K562 (cell line): Measurements from ENCODE around the gene LCNL1. TPM values are rescaled to one million over a fixed set of nuclear protein-coding genes. Genes with fewer than 3 reads are reported as not detected.

Experiments
- ATAC-seq: fragments of 200-7000 bp; cut with Tn5 transposase; 3 replicates; pipeline ENCODE4 v1.9.1; 2020; ENCODE audit warnings: moderate library complexity
- BruUV-seq: library from RNA; stranded (reverse); fragments of 400-500 nt; replicated peaks from 2 replicates; lab custom pipeline; 2021; lab: Mats Ljungman, UMichigan
- CTCF ChIA-PET: fragments of 300-600 bp; formaldehyde crosslinking; extraction: SDS; loops from one replicate; lab custom pipeline; 2021; ENCODE audit warnings: low intra/inter-chr PET ratio; lab: Yijun Ruan, JAX
- POLR2A ChIA-PET: fragments of 300-600, 350-650 bp; sonication (Branson Sonifier 250); formaldehyde crosslinking; extraction: SDS; loops from one replicate; lab custom pipeline; 2021; ENCODE audit warnings: antibody characterized with exemption, inconsistent platforms; lab: Yijun Ruan, JAX
- DNase-seq, 4 experiments: peaks; one replicate each; pipeline versions ENCODE4 v3.0.0 to v3.0.0-alpha.2; 2011 to 2018; ENCODE audit warnings: low spot score in 3 of 4, mixed read lengths in 3 of 4; ENCODE audit errors: extremely low read depth in 1 of 4
- FAIRE-seq: peaks from 2 replicates; lab custom pipeline; 2011; peaks lifted over from hg19 to GRCh38; lab: Jason Lieb, UNC
- H2AFZ ChIP-seq: 2 replicates; pipeline ENCODE4 v1.6.0; 2011; ENCODE audit warnings: low read depth, low read length, control low read depth, inconsistent platforms
- H3K27ac ChIP-seq: fragments of 200-600 bp; 3 replicates; pipeline ENCODE4 v1.8.0; 2011; ENCODE audit warnings: low read depth, mild to moderate bottlenecking, control low read depth, inconsistent platforms, low read length, moderate library complexity, mixed read lengths; ENCODE audit errors: extremely low read depth
- H3K27me3 ChIP-seq, 2 experiments: fragments of 300-600 bp in 1 of 2; 2 replicates in 1 of 2; 3 replicates in 1 of 2; pipeline versions ENCODE4 v1.6.0 to v1.8.0; 2011; ENCODE audit warnings: inconsistent platforms in 2 of 2, low read length in 2 of 2, mild to moderate bottlenecking in 1 of 2, mixed read lengths in 1 of 2, moderate library complexity in 1 of 2; ENCODE audit not compliant: control insufficient read depth in 2 of 2, insufficient read depth in 2 of 2
- H3K36me3 ChIP-seq: fragments of 300-600 bp; 3 replicates; pipeline ENCODE4 v1.8.0; 2011; ENCODE audit warnings: mild to moderate bottlenecking, low read length, inconsistent platforms; ENCODE audit not compliant: control insufficient read depth, insufficient read depth
- H3K4me1 ChIP-seq, 2 experiments: fragments of 200-600 bp in 1 of 2; replicated peaks in 1 of 2; 2 replicates in 1 of 2; 3 replicates in 1 of 2; pipeline versions ENCODE4 v1.5.1 to v1.8.0; 2011; ENCODE audit warnings: inconsistent platforms in 2 of 2, low read length in 2 of 2, mild to moderate bottlenecking in 1 of 2, mixed read lengths in 1 of 2, moderate library complexity in 1 of 2; ENCODE audit not compliant: control insufficient read depth in 2 of 2, insufficient read depth in 2 of 2
- H3K4me2 ChIP-seq: 2 replicates; pipeline ENCODE4 v1.6.1; 2011; ENCODE audit warnings: low read length, control low read depth, inconsistent platforms, mixed read lengths; ENCODE audit not compliant: insufficient read depth
- H3K4me3 ChIP-seq: fragments of 200-600 bp; sonication (generic), shearing (Covaris generic); 2 replicates; pipeline ENCODE4 v1.5.1; 2016; ENCODE audit warnings: control low read depth, inconsistent platforms
- H3K79me2 ChIP-seq: fragments of 200-600 bp; 3 replicates; pipeline ENCODE4 v1.8.0; 2011; ENCODE audit warnings: low read length, inconsistent platforms; ENCODE audit not compliant: control insufficient read depth, insufficient read depth
- H3K9ac ChIP-seq, 2 experiments: 2 replicates each; pipeline versions ENCODE4 v1.6.0 to v1.6.1; 2011; ENCODE audit warnings: low read depth in 2 of 2, low read length in 2 of 2, control low read depth in 1 of 2, inconsistent platforms in 1 of 2, mild to moderate bottlenecking in 1 of 2, mixed read lengths in 1 of 2; ENCODE audit not compliant: insufficient read depth in 1 of 2
- H3K9me1 ChIP-seq: one replicate; pipeline ENCODE4 v1.6.0; 2011; ENCODE audit warnings: inconsistent platforms, mild to moderate bottlenecking, low read length, moderate library complexity; ENCODE audit not compliant: control insufficient read depth, insufficient read depth
- H3K9me3 ChIP-seq: replicated peaks from 2 replicates; pipeline ENCODE4 v1.5.1; 2011; ENCODE audit warnings: low read depth, low read length, inconsistent platforms; ENCODE audit not compliant: control insufficient read depth, insufficient read depth
- H4K20me1 ChIP-seq: replicated peaks from 2 replicates; pipeline ENCODE4 v1.6.1; 2011; ENCODE audit warnings: low read length, inconsistent platforms, mixed read lengths; ENCODE audit not compliant: control insufficient read depth, insufficient read depth
- ARID1B ChIP-seq: fragments of 450-650 bp; IDR thresholded peaks from 2 replicates; pipeline ENCODE4 v1.6.1; 2016; ENCODE audit warnings: antibody characterized with exemption, mild to moderate bottlenecking, inconsistent platforms
- DMBX1 ChIP-seq: fragments of 250-450 bp; sonication (Bioruptor Pico); IDR thresholded peaks from 2 replicates; pipeline ENCODE4 v1.8.0; 2022; ENCODE audit warnings: inconsistent platforms, mild to moderate bottlenecking, moderate library complexity, borderline replicate concordance
- GATA2 ChIP-seq: sonication (generic); formaldehyde crosslinking; IDR thresholded peaks from 2 replicates; pipeline ENCODE4 v1.4.0; 2020; ENCODE audit warnings: mild to moderate bottlenecking, missing genetic modification reagents
- KLF1 ChIP-seq: fragments of 450-650 bp; IDR thresholded peaks from 2 replicates; pipeline ENCODE4 v1.6.1; 2016; ENCODE audit warnings: missing genetic modification characterization, missing compliant biosample characterization
- LCOR ChIP-seq: sonication (generic); formaldehyde crosslinking; IDR thresholded peaks from 2 replicates; pipeline ENCODE4 v1.8.0; 2022; ENCODE audit warnings: mild to moderate bottlenecking, missing genetic modification reagents
- MLX ChIP-seq, 2 experiments: fragments of 450-650 bp in 1 of 2; sonication (generic) in 1 of 2; formaldehyde crosslinking; conservative IDR thresholded peaks; 2 replicates each; pipeline versions ENCODE4 v1.4.0 to v1.8.1; 2020 to 2022; ENCODE audit warnings: mild to moderate bottlenecking in 1 of 2, missing genetic modification reagents in 1 of 2
- MXI1 ChIP-seq: IDR thresholded peaks from 2 replicates; pipeline ENCODE4 v1.6.1; 2011; ENCODE audit warnings: low read depth, mild to moderate bottlenecking, improper control_type of control experiment, low read length
- NCOA4 ChIP-seq: fragments of 450-650 bp; IDR thresholded peaks from 2 replicates; pipeline ENCODE4 v1.6.1; 2018; ENCODE audit warnings: mild to moderate bottlenecking; ENCODE audit not compliant: partially characterized antibody
- RBFOX2 ChIP-seq: fragments of 200-400 bp; formaldehyde crosslinking; IDR thresholded peaks from 2 replicates; pipeline ENCODE4 v1.6.1; 2017; ENCODE audit warnings: low read depth, mild to moderate bottlenecking, low read length, moderate library complexity
- SMAD4 ChIP-seq: fragments of 250-450 bp; sonication (Bioruptor Pico); conservative IDR thresholded peaks from 2 replicates; pipeline ENCODE4 v1.8.0; 2021; ENCODE audit warnings: inconsistent platforms, mild to moderate bottlenecking, moderate library complexity
- SMARCB1 ChIP-seq: IDR thresholded peaks from 2 replicates; pipeline ENCODE4 v1.6.1; 2011; ENCODE audit warnings: improper control_type of control experiment, low read depth; ENCODE audit not compliant: insufficient read length
- TCF7L2 ChIP-seq: fragments of 150-350 bp; IDR thresholded peaks from 2 replicates; pipeline ENCODE4 v1.6.1; 2016; ENCODE audit warnings: low read depth, mild to moderate bottlenecking, low read length, moderate library complexity
- USF1 ChIP-seq: sonication (generic); formaldehyde crosslinking; IDR thresholded peaks from 2 replicates; pipeline ENCODE4 v1.9.0; 2022; ENCODE audit warnings: mild to moderate bottlenecking, missing genetic modification reagents
- ZBTB1 ChIP-seq: sonication (generic); formaldehyde crosslinking; IDR thresholded peaks from 2 replicates; pipeline ENCODE4 v1.8.1; 2023; ENCODE audit warnings: missing genetic modification reagents, low read depth, mild to moderate bottlenecking, borderline replicate concordance
- ZNF23 ChIP-seq: fragments of 250-450 bp; sonication (Bioruptor Pico); IDR thresholded peaks from 2 replicates; pipeline ENCODE4 v1.4.0; 2020; ENCODE audit warnings: mild to moderate bottlenecking
- ZNF778 ChIP-seq: fragments of 450-650 bp; formaldehyde crosslinking; IDR thresholded peaks from 2 replicates; pipeline ENCODE4 v1.4.0; 2020; ENCODE audit warnings: mild to moderate bottlenecking, moderate library complexity
- WGBS: fragments of 100-300 bp; shearing (Covaris generic); methylation state at CpG from one replicate; pipeline ENCODE4 v1.1.6; 2016; ENCODE audit warnings: low coverage, mixed read lengths; ENCODE audit not compliant: insufficient coverage; ENCODE audit errors: missing lambda C conversion rate; 5-methylcytosine and 5-hydroxymethylcytosine counted together
- in situ Hi-C: fragments of 300-500 bp; cut with MboI; formaldehyde crosslinking; loops from 4 replicates; pipeline ENCODE4 v1.15.0; 2018; ENCODE audit warnings: inconsistent platforms, mixed read lengths
- intact Hi-C: fragments of 100-400 bp; cut with micrococcal nuclease; formaldehyde crosslinking; loops from 2 replicates; pipeline ENCODE4 v1.14.2; 2022
- polyA plus RNA-seq, 8 experiments: library from polyadenylated mRNA; depleted of rRNA in 4 of 8; stranded (reverse) in 5 of 8; unstranded in 3 of 8; fragments of >200 nt; fragmentation: Nextera tagmentation in 2 of 8; fragmentation: Illumina TruSeq in 1 of 8; extraction: Ambion mirVana in 2 of 8; extraction: Trizol in 1 of 8; gene quantifications; 2 replicates each; pipeline versions ENCODE4 v1.2.1 to v1.2.3, GENCODE V29; 2011 to 2014; ENCODE audit warnings: inconsistent platforms in 1 of 8, missing spikeins in 1 of 8
- total RNA-seq, 7 experiments: library from RNA; depleted of rRNA in 6 of 7; stranded (reverse); fragments of >200 nt in 6 of 7; fragmentation: Illumina TruSeq in 2 of 7; extraction: Trizol in 2 of 7; gene quantifications; 2 replicates each; pipeline versions ENCODE4 v1.2.1 to v1.2.3, GENCODE V29; 2011 to 2021; ENCODE audit warnings: low replicate concordance in 1 of 7
- TF ChIP-seq, protein P1 (sequence below): fragments of 450-650 bp; conservative IDR thresholded peaks from 2 replicates; pipeline ENCODE4 v1.6.1; 2016; ENCODE audit warnings: missing genetic modification characterization, low read depth, mild to moderate bottlenecking, missing compliant biosample characterization, moderate library complexity

Gene LCNL1
- total and polyA plus RNA-seq, 9 of the 15 experiments (the other 6 are each of a cell fraction or from before 2014, with no cell fraction given): 0.04 to 0.16 (median 0.04) TPM; not detected in 4

- intact Hi-C loops: no loop called here
- H3K79me2 ChIP-seq: no peaks in the 10 kb centered on the region
- BruUV-seq: no TSS peak
- ChIA-PET CTCF (no interaction called here), POLR2A (no interaction called here)
- no peak overlapping the region for H3K27ac ChIP-seq
- 87% methylated on average over 7 of the region's 29 CpGs for WGBS
- H4K20me1 ChIP-seq: no peaks in the 10 kb centered on the region
- DNase-seq: no peak
- no peak overlapping the region for H2AFZ ChIP-seq
- no peaks in the 10 kb centered on the region for H3K36me3 ChIP-seq
- in situ Hi-C loops: no loop called here
- H3K4me3 ChIP-seq: no peak overlapping the region
- no peaks in the 10 kb centered on the region for H3K9me3 ChIP-seq
- TF ChIP-seq ZNF778 (CRISPR knock-in tag) (no peak), ZBTB1 (CRISPR knock-in tag) (no peak), SMAD4 (no peak), ARID1B (no peak), NCOA4 (no peak), RBFOX2 (no peak), TCF7L2 (no peak), ZNF23 (CRISPR knock-in tag) (no peak), KLF1 (tag) (no peak), LCOR (CRISPR knock-in tag) (no peak), MXI1 (no peak), DMBX1 (no peak), SMARCB1 (no peak), GATA2 (CRISPR knock-in tag) (no peak), MLX (CRISPR knock-in tag; conservative IDR thresholded peaks at IDR 0.05) (no peak), USF1 (CRISPR knock-in tag) (no peak)
- TF ChIP-seq, protein P1, sequence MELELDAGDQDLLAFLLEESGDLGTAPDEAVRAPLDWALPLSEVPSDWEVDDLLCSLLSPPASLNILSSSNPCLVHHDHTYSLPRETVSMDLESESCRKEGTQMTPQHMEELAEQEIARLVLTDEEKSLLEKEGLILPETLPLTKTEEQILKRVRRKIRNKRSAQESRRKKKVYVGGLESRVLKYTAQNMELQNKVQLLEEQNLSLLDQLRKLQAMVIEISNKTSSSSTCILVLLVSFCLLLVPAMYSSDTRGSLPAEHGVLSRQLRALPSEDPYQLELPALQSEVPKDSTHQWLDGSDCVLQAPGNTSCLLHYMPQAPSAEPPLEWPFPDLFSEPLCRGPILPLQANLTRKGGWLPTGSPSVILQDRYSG (tag): no peak
- no peak for FAIRE-seq
- no peak for ATAC-seq
- no peak overlapping the region for H3K4me2 ChIP-seq
- H3K4me1 ChIP-seq: peaks cover 9 to 62% of the 10 kb centered on the region in 2 experiments; a peak in 4 of 5 replicates
- no peaks in the 10 kb centered on the region for H3K9me1 ChIP-seq
- peak overlapping the region in 1 of 2 experiments; percentile 43; a peak in 1 of 4 replicates for H3K9ac ChIP-seq
- no peaks in the 10 kb centered on the region for H3K27me3 ChIP-seq
These were observed 1.8 kb downstream of the LCNL1 start for GRCh38 chr9:136984464-136985026.
